GM11168 (cell line): ENCODE measurements around the gene IL18BP.

Experiments
- in situ Hi-C: fragments of 300-500 bp; cut with MboI; formaldehyde crosslinking; loops from one replicate; pipeline ENCODE4 v1.12.0; 2022; ENCODE audit warnings: low sequenced_read_pairs; ENCODE audit not compliant: unreplicated experiment

Gene IL18BP

GRCh38 chr11:71998649-71999310 is at the start of gene IL18BP:
Gene IL18BP (plus strand): TSS chr11:71998909. CDS start chr11:71999985, 1,076 bp downstream.
- in situ Hi-C loops, result no loop called here

DNA sequence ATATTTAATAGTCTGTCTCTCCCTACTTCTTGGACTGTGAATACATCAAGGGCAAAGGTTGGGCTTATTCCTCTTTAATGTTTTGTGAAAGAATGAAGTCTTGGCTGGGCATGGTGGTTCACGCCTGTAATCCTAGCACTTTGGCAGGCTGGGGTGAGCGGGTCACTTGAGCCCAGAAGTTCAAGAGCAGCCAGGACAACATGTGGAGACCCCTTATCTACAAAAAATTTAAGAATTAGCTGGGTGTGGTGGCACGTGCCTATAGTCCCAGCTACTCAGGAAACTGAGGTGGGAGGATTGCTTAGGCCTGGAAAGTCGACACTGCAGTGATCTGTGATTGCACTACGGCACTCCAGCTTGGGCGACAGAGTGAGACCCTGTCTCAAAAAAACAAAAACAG is 49.7 kb upstream of the IL18BP start:
- in situ Hi-C loops, result no loop called here

DNA sequence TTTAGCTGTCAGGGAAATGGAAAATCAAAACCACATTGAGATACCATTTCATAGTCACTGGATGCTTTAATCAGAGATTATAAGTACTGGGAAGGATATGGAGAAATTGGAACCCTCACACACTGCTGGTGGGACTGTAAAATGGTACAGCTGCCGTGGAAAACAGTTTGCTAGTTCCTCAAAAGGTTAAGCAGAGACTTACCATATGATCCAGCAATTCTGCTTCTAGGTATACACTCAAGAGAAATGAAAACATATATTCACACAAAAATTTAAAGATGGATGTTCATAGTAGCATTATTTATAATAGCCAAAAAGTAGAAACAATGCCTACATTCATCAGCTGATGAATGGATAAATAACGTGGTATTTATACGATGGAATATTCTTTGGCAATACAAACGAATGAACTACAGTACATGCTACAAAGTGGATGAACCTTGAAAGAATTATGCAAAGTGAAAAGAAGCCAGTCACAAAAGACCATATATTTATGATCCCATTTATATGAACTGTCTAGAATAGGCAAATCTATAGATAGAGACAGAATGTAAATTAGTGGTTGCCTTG is 46.9 kb upstream of the IL18BP start:
- in situ Hi-C loops, result no loop called here

- in situ Hi-C loops, result no loop called here
Observed at GRCh38 chr11:71955898-71956456, 42.7 kb upstream of the IL18BP start.

- in situ Hi-C loops, result no loop called here
Observed at GRCh38 chr11:71962428-71963038, 36.2 kb upstream of the IL18BP start.

GRCh38 chr11:71963468-71963867 is 35.2 kb upstream of the IL18BP start:
- in situ Hi-C loops, result no loop called here

- in situ Hi-C loops, result no loop called here
Observed at GRCh38 chr11:71964641-71965040, 34.1 kb upstream of the IL18BP start.

- in situ Hi-C loops, result no loop called here
Observed at GRCh38 chr11:71971680-71972079, 27.0 kb upstream of the IL18BP start.

GRCh38 chr11:71976551-71976950 is 22.2 kb upstream of the IL18BP start:
- in situ Hi-C loops, result no loop called here

DNA sequence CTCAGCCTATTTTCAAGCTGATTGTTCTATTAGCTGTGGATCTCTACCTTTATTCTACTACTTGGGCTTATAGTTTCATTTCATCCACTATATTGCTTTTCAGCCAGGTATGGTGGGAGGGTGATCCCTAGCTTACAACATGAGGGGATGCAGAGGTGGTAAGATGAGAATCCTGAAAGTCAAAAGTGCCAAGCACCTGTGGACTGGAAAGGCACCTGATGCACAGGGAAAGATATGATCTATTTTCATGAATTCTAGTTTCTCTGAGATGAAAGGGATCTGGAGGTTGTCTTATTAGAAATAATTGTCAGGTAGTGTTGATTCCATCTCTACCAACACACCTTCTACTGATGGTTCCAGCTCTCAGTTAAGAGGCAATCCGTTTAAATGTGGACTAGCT is 21.6 kb upstream of the IL18BP start:
- in situ Hi-C loops, result no loop called here

GRCh38 chr11:71977743-71978418 is 20.8 kb upstream of the IL18BP start:
- in situ Hi-C loops, result no loop called here

DNA sequence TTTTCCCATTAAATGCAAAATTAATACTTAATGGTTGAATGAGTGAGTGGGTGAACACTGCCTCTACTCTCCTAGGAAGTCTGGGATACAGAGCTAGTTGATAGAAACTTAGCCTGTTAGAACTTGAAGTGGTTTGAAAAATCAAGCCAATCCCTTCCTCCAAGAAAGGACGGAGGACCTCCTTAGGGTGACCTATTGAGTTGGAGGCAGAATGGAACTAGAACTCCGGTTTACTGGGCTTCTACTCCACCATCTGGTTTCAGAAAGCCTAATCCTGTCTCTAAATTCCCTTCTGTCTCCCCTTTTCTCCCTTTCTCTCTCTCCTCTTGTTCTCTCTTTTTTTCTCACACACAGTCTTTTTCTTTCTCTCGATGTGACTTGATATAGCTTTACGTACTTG is 19.6 kb upstream of the IL18BP start:
- in situ Hi-C loops, result no loop called here

DNA sequence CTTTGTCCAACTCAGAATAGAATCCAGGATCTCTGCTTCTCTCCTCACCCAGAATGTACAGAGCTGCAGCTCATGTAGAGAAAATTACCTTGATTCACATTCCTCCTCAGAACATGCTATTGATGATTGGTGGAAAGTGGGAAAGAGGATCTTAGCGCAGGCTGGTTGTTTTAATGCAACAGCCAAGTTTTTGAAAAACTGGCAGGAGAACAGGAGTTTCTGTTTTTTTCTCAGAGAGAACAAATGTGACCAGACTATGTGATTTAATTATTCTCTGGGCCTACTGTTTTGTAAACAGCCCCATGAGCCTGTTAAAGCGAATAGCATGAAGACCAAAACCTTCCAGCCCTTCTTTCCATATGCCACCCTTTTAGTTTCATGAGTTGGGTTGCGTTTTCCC is 19.1 kb upstream of the IL18BP start:
- in situ Hi-C loops, result no loop called here

DNA sequence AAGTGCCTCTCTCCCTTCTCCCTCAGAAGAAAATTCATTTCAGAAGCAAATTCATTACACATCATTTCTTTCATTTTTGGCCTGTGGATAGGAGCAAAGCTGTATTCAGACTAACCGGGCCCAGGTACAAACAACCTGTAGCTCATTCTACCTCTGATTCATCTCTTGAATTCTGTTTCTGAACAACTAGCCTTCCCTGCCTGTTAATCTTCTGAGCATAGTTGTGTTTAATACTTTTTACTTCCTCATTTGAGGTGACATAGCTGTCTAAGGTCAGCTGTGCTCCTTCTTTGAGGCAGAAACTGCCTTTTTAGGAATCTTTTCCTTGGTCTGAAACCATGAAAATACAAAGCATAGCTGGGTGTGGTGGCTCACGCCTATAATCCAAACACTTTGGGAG is 12.6 kb upstream of the IL18BP start:
- in situ Hi-C loops, result no loop called here

DNA sequence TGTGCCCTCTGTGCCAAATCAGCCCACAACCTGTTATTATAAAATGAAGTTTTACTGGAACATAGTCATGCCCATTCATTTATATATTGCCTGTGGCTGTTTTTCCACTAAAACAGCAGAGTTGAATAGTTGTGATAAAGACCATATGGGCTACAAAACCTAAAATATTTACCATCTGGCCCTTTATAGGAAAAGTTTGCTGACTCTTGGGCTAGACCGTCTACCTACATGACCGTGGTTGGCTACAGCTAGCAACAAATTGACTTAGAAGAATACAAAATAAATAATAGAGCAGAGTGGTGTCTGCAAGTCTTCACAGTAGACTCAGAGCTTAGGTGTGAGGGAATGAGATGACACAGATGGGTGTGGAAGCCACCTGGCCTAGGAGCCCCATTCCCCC is 11.2 kb upstream of the IL18BP start:
- in situ Hi-C loops, result no loop called here

- in situ Hi-C loops, result no loop called here
Observed at GRCh38 chr11:71988050-71988449, 10.7 kb upstream of the IL18BP start.

DNA sequence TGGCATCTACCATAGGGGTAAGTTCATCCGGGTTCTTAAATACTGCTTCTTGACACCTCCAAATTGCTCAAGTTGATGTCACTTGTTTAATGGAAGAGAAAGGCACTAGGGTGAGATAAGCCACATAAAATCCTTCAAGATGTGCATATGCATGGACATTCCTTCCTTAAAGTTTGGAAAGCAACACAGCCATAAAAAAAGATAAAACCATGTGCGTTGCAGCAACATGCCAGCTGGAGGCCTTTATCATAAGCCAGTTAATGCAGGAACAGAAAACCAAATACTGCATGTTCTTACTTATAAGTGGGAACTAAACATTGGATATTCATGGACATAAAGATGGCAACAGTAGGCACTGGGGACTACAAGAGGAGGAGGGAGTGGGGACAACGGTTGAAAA is 8.0 kb upstream of the IL18BP start:
- in situ Hi-C loops, result no loop called here

DNA sequence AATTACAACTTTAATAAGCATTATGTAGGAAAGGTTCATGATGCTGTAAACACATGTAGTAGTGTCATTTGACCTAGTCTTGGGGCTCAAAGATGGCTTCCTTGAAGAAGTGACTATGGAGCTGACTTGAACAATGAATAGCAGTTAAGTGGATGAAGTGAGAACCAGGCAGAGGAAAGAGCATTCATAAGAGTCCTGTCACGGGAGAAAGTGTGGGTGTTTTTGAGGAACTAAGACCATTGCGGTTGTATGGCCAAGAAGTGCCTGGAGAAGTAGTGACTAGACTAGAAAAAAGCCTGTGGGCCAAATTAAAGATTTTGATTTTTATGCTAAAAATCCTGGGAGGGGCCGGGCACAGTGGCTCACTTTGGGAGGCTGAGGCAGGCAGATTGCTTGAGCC is 7.2 kb upstream of the IL18BP start:
- in situ Hi-C loops, result no loop called here

- in situ Hi-C loops, result no loop called here
Observed at GRCh38 chr11:71992136-71992730, 6.5 kb upstream of the IL18BP start.

- in situ Hi-C loops, result no loop called here
Observed at GRCh38 chr11:71994786-71995185, 3.9 kb upstream of the IL18BP start.
